ENCODE measurements around the gene RUFY4.
"Not testable (repeated sequence)": the region's sequence is repeated elsewhere in the genome, so short reads cannot be mapped to it uniquely, and the experiment has no call there.

The RUFY4 gene

DNA sequence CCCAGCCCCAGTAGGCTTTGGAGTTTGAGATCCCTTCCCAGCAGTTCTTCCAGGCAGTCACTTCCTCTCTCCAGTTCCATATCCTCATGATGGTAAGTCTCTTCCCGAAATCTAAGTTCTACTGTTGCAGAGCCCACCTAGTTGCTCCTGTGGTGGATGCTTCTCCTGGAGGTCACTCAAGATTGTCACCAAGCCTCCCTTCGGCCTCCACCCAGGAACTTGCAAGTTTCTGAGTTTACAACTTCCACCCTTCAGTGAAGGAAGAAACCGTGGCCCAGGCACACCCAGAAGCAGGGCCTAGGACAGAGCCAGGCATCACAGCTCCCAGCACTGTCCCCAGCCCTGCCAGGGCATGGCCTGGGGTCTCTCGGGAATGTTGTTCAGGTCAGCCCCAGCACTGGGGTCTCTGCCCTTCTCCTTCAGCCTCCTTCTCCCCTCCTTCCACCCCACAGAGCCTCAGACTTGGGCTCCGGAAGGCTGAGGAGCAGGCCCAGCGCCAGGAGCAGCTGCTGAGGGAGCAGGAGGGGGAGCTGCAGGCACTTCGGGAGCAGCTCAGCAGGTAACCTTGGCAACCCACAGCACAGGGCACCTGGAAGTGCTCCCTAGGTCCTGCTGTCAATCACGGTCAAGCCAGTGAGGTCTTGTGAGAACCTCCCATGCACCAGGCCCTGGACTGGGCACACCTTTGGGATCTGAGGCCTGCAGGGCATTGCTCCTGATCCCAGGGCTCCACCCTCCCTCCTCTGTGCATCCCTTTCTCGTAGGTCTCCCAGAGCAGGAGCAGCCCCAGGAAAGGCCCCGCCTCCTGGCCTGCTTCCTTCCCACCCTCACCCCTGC lies 7.1 kb downstream of the RUFY4 start:
- DNase-seq: no peak
- in situ Hi-C loops (cut with MboI; ENCODE audit: low pct_unique_long_range_greater_than_20kb, low sequenced_read_pairs): no loop called here

DNA sequence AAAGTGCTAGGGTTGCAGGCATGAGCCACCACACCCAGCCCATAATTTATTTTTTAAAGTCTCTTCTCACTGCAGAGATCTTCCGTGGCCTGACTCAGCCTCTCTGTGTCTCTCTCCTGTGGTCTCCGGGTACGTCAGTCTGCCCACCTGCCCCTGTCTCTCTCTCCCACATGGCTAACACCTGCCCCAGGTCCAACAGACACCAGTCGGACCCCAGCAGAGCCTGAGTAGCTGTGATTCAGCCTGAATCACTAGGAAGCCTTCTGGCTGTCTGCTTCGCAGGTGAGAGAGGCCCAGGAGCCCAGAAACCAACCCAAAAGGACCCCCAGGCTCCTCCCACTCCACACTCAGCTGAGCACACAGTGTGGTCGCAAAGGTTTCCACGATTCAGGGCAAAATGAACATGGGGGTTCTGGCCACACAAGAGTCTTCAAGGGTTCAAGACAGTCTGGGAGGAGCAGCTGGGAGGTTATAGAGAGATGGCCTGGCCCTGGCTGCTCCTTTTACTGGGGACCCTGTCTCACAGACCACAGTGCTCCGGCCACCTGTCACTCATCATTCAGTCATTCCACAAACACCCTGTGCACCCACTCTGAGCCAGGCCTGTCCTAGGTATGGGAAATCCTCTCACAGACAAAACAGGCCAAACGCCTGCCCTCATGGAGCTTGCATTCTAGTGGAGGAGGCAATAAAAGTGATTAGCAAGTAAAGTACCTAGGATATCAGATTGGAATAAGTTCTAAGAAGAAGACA lies 8.6 kb downstream of the RUFY4 start:
- DNase-seq: no peak
- in situ Hi-C loops (cut with MboI; ENCODE audit: low pct_unique_long_range_greater_than_20kb, low sequenced_read_pairs): no loop called here

DNA sequence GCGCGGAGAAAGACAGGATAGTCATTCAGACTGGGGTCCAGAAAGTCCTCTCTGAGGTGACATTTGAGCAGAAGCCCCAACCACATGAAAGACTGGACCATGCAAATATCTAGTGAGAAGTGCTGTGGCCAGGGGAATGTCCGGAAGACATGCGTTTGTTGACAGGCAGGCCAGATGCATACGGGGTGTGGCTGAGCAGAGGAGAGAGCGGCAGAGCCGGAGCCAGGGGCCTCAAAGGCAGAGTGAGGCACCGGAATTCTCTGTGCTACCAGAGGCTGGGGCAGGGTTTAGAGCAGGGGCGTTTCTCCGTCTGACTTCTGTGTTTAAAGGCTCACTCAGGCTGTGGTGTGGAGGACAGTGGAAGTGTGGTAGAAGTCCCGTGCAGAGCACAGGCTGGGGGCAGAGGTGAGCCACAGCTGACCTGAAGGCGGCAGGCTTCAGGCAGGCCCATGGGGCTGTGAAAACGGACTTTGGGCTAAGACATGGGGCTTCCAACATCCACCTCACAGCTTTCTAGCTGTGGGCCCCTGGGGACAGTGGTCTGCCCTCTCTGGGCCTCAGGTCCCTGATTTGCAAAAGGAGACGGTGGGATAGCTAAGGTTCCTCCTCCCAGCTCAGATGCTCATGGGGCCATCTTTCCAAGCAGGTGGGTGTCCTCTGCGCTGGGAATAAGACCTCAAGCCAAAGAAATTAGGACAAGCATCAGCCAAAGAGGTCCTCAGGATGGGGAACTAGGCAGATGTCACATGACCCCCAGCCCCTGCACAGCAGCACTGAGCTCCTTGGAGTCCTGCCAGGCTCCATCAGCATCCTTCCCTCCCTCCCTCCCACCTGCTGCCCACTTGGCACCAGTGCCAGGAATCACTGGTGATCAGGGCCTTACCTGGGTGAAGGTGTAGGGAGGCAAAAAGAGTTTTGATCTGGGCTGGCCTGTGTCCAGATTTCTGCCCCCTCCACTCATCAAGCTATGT lies 11.2 kb downstream of the RUFY4 start:
- DNase-seq: no peak

DNA sequence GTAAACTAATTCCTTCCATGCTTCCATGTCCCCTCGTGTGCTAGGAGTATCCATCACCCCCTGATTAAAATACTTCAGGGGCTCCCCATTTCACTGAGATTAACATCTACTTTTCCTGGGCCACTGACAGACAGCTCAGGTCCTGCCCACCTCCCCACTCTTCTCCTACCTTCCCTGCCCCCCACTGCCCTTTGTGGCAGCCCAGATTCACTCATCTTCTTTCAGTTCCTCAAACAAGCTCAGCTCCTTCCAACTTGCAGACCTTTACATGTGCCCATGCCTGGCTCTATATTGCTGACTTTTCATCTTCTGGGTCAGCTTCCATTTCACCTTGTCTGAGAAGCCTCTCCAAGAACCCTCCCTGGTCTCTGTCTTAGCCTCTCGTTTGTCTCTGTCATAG lies 12.0 kb downstream of the RUFY4 start:
- DNase-seq: no peak
- in situ Hi-C loops (cut with MboI; ENCODE audit: low pct_unique_long_range_greater_than_20kb, low sequenced_read_pairs): no loop called here

More for the DNA sequence above, 11.2 kb downstream of the RUFY4 start:
- in situ Hi-C loops (cut with MboI; ENCODE audit: low pct_unique_long_range_greater_than_20kb, low sequenced_read_pairs): no loop called here

DNA sequence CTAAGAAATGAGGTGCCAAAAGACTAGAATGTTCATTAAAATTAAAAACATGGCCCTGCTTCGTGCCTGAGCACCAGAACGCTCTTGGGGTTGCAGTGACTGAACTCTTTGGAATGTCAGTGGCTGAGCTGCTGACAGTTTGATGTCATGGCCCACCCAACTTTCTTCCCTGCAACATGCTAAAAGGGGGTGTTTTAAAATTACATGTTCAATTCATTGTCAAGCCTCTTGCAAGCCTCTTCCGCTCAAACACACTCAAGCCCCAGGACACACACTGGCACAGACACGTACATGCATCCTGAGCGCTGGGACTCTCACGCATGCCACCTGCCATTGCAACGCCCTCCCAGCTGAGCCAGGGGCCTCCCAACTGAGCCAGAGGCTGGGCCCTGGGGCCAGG lies 12.6 kb downstream of the RUFY4 start:
- in situ Hi-C loops (cut with MboI; ENCODE audit: low pct_unique_long_range_greater_than_20kb, low sequenced_read_pairs): no loop called here
- DNase-seq: no peak

DNA sequence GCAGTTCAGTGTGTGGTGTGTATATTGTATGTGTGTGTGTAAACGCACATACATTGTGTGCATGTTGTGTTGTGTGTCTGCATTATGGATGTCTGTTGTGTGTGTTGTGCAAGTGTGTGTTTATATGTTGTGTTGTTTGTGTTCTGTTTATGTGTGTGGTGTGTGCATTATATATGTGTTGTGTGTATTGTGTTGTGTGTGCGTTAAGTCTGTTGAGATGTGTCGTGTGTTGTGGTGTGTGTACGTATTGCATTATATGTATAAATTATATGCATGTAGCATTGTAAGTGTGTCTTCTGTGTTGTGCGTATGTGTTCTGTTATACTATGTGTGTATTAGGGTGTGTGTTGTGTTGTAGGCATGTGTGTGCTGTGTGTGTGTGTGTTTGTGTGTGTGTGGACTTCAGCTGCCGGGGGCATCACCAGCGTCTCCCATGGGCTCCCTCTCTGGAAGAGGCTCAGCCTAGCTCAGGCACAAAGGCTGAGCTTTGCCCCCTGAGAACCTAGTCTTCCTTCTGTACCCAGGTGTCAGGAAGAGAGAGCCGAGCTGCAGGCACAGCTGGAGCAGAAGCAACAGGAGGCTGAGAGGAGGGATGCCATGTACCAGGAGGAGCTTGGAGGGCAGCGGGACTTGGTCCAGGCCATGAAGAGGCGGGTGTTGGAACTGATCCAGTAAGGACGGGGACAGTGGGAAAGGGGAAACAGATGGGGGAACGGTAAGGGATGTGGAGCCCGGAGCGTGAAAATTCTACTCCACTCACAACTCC lies 13.7 kb downstream of the RUFY4 start:
- DNase-seq: no peak
- in situ Hi-C loops (cut with MboI; ENCODE audit: low pct_unique_long_range_greater_than_20kb, low sequenced_read_pairs): no loop called here

DNA sequence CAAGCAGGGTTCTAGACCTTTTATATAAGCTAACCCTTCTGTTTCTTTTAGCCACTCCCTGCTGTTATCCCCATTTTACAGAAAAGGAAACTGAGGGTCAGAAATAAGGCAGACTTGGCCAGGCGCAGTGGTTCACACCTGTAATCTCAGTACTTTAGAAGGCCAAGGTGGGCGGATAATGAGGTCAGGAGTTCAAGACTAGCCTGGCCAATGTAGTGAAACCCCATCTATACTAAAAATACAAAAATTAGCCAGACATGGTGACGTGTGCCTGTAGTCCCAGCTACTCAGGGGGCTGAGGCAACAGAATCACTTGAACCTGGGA lies 14.3 kb downstream of the RUFY4 start:
- in situ Hi-C loops (cut with MboI; ENCODE audit: low pct_unique_long_range_greater_than_20kb, low sequenced_read_pairs): no loop called here
- no peak for DNase-seq

DNA sequence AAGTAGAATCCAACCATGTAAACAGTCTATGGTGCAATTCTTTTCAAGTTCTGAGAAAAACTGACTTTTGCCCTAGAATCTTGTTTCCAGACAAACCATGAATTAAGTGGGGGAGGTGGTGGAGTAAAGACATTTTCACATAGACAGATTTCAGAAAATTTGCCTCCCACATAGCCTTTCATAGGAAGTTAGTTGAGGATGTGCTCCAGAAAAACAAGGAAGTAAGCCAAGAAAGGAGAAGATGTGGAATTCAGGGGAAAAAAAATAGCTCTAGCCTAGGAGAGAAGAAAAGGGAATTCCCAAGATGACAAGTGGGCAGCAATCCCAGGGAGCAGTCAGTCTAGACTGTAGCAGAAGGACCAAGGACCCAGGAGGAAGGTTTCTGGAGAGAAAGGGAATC lies 17.4 kb downstream of the RUFY4 start:
- DNase-seq: no peak
- in situ Hi-C loops (cut with MboI; ENCODE audit: low pct_unique_long_range_greater_than_20kb, low sequenced_read_pairs): no loop called here

DNA sequence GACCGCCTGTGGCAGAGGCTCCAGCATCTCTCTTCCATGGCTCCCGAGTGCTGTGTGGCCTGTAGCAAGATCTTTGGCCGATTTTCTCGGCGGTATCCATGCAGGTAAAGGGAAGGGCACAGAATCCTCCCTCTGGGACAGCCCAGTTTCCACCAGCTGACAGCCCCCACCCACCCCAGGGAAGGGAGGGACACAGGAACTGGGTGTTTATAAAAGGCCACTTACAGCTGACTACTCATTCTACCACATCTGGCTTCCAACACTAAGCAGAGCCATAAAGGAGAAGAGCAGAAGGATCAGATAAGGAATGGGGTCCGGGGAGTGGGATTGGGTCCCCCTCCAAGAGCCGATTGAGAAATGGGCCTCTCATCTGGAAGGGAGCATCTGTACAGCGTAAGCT lies 20.2 kb downstream of the RUFY4 start:
- in situ Hi-C loops (cut with MboI; ENCODE audit: low pct_unique_long_range_greater_than_20kb, low sequenced_read_pairs): no loop called here
- no peak for DNase-seq

DNA sequence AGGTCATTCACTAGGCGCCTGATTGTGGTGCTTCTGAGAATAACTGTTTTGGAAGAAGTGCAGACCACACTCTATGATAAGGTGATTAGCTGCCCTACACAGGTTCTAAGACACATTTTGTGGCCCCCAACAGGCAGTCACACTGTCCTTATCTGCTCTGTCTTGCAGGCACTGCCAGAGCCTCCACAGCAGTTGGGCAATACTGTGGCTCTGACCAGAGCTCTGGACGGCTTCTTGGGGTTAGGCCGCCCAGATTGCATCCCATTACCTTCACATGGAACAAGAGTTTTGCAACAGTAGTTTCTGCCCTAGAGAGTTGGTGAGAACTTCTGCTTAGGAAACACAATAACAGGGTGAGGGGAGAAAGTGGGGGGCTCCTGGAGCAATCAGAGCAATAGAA lies 22.7 kb downstream of the RUFY4 start:
- no peak for DNase-seq
- in situ Hi-C loops (cut with MboI; ENCODE audit: low pct_unique_long_range_greater_than_20kb, low sequenced_read_pairs): no loop called here

DNA sequence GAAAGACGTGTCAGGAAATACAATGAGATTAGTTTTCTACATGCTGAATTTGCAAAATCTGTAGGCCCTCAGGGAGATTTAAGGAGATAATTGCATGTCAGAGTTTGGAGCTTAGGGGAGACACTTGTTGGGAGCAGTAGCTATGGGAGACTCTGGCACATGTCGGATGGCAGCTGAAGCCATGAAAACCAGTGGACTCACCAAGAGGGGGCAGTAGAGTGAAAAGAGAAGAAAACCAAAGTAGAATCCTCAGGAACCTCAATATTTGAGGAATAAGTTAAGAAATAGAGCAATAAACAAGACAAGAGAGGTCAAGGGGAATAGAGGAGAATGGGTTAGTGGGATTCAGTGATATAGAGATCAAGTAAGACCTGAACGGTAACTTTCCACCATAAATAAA lies 24.8 kb downstream of the RUFY4 start:
- in situ Hi-C loops (cut with MboI; ENCODE audit: low pct_unique_long_range_greater_than_20kb, low sequenced_read_pairs): no loop called here
- peak; percentile 37 for DNase-seq

DNA sequence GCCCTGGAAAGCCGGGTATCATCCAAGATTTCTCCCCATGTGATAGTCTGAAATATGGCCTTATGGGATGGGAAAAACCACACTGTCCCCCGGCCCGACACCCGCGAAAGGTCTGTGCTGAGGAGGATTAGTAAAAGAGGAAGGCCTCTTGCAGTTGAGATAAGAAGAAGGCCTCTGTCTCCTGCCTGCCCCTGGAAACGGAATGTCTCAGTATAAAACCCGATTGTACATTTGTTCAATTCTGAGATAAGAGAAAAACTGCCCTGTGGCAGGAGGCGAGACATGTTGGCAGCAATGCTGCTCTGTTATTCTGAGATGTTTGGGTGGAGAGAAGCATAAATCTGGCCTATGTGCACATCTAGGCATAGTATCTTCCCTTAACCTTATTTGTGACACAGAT lies 26.8 kb downstream of the RUFY4 start:
- DNase-seq: peak; percentile 55
- in situ Hi-C loops (cut with MboI; ENCODE audit: low pct_unique_long_range_greater_than_20kb, low sequenced_read_pairs): no loop called here

DNA sequence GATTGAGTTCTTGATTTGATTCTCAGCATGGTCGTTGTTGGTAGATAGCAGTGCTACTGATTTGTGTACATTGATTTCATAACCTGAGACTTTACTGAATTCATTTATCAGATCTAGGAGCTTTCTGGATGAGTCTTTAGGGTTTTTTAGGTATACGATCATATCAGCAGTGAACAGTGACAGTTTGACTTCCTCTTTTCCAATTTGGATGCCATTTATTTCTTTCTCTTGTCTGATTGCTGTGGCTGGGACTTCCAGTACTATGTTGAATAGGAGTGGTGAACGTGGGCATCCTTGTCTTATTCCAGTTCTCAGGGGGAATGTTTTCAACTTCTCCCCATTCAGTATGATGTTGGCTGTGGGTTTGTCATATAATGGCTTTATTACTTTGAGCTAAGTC lies 28.9 kb downstream of the RUFY4 start:
- peak; percentile 23 for DNase-seq

DNA sequence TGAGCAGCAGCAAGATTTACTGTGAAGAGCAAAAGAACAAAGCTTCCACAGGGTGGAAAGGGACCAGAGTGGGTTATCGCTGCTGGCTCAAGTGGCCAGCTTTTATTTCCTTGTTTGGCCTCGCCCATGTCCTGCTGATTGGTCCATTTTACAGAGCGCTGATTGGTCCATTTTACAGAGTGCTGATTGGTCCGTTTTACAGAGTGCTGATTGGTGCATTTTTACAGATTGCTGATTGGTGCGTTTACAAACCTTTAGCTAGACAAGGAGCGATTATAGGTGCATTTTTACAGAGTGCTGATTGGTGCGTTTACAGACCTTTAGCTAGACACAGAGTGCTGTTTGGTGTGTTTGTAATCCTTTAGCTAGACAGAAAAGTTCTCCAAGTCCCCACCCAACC lies 39.8 kb downstream of the RUFY4 start:
- DNase-seq; in situ Hi-C loops (cut with MboI; ENCODE audit: low pct_unique_long_range_greater_than_20kb, low sequenced_read_pairs): not testable (repeated sequence)

More for the DNA sequence above, 28.9 kb downstream of the RUFY4 start:
- in situ Hi-C loops (cut with MboI; ENCODE audit: low pct_unique_long_range_greater_than_20kb, low sequenced_read_pairs): no loop called here

DNA sequence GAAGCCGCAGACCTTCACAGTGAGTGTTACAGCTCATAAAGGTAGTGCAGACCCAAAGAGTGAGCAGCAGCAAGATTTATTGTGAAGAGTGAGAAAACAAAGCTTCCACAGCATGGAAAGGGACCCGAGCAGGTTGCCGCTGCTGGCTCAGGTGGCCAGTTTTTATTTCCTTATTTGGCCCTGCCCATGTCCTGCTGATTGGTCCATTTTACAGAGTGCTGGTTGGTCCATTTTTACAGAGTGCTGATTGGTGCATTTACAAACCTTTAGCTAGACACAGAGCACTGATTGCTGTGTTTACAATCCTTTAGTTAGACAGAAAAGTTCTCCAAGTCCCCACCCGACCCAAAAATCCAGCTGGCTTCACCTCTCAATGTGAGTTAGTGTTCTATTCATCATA lies 52.7 kb downstream of the RUFY4 start:
- in situ Hi-C loops (cut with MboI; ENCODE audit: low pct_unique_long_range_greater_than_20kb, low sequenced_read_pairs); DNase-seq: not testable (repeated sequence)

DNA sequence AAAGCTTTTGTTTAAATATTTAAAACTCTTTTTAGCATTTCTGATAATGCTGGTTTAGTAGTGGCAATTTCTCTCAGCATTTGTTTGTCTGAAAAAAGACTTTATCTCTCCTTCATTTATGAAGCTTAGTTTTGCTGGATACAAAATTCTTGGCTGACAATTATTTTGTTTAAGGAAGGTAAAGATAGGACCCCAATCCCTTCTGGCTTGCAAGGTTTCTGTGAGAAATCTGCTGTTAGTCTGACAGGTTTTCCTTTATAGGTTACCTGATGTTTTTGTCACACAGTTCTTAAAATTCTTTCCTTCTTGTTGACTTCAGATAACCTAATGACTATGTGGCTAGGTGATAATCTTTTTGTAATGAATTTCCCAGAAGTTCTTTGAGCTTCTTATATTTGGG lies 53.2 kb downstream of the RUFY4 start:
- in situ Hi-C loops (cut with MboI; ENCODE audit: low pct_unique_long_range_greater_than_20kb, low sequenced_read_pairs); DNase-seq: not testable (repeated sequence)

DNA sequence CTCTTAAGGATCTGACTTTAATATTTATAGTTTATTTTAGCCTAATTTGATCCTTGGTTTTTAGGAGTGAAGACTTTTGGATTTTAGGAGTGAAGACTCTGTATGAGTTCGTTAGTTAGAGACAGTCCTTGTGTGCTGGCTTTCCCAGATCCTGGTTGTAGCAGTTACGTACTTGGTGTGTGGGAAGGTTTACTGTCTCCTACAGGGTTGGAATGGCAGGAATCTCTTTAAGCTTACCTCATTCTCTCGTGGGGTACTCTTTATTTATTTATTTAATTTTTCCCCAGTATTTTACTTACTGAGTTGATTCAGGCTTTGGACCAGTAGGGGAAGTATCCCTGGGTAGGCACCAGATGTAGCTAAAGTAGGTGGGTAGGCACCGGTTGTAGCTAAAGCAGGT lies 54.9 kb downstream of the RUFY4 start:
- no peak for DNase-seq
- in situ Hi-C loops (cut with MboI; ENCODE audit: low pct_unique_long_range_greater_than_20kb, low sequenced_read_pairs): no loop called here

DNA sequence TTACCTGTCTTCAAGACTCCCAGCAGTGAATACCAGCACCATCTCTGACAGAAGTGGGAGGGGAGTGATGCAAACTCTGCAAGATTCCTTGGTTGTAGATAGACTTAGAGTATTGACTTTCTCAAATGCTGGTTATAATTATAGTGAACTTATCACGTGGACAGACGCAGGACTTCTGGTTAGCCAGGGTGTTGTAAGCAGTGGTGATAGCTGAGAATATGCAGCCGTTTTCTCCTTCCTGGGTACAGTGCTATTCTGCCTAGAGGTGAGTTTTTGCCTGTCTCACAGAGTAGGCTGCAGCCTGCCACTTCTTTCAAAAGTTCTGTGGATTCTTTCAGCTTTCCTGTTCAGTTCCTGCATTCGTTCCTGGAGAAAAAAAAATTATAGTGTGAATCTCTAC lies 56.0 kb downstream of the RUFY4 start:
- in situ Hi-C loops (cut with MboI; ENCODE audit: low pct_unique_long_range_greater_than_20kb, low sequenced_read_pairs): no loop called here
- DNase-seq: no peak

DNA sequence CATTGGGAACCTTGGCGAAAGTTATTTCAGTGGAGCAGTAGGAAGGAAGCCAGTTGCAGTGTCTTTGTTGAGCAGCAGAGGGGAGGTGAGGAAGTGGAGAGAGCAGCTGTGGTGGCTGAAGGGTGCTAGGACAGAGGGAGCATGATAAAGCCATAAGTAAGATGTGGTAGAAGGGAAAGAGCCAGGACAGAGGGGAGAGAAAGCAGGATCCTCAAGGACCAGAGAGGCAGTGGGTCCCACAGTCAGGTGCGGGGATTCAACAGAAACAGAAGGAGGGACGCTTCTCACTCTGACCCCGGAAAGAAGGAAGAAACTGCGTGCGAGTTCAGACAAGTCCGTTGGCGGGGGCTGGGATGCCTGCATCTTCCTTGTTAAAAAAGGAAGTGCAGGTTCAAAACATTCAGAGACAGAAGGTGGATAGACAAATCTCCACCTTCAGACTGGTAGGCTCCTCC lies 56.6 kb downstream of the RUFY4 start, which contains the start of gene CXCR2:
TSS of gene CXCR2 (plus strand) at position 403 of the 455 bp plus-strand sequence. CDS start 8,774 bp downstream, outside the sequence.
- DNase-seq: peak; percentile 84
- in situ Hi-C loops (cut with MboI; ENCODE audit: low pct_unique_long_range_greater_than_20kb, low sequenced_read_pairs): no loop called here

All from KBM-7 (cell line).